Type B pancreatic cell (in vitro differentiated cells): ENCODE results near the gene MSH6. TPM values are rescaled to one million over a fixed set of nuclear protein-coding genes. Genes with fewer than 3 reads are reported as not detected.

Source experiments
- DNase-seq: peaks from one replicate; pipeline ENCODE4 v3.0.0; 2021; ENCODE audit warnings: mixed read lengths; ENCODE audit not compliant: unreplicated experiment; ENCODE audit errors: extremely low spot score
- H3K27ac Mint-ChIP-seq: 2 replicates; pipeline ENCODE4 v1.8.0; 2021; ENCODE audit warnings: mild to moderate bottlenecking, mixed read lengths
- H3K27me3 Mint-ChIP-seq: 2 replicates; pipeline ENCODE4 v1.8.0; 2021; ENCODE audit warnings: mixed read lengths
- H3K36me3 Mint-ChIP-seq: 2 replicates; pipeline ENCODE4 v1.8.0; 2021; ENCODE audit warnings: mixed read lengths
- H3K4me1 Mint-ChIP-seq: one replicate; pipeline ENCODE4 v1.8.0; 2021; ENCODE audit warnings: mixed read lengths; ENCODE audit not compliant: unreplicated experiment
- H3K4me3 Mint-ChIP-seq: 2 replicates; pipeline ENCODE4 v1.8.0; 2021; ENCODE audit warnings: mild to moderate bottlenecking, mixed read lengths
- H3K9me3 Mint-ChIP-seq: 2 replicates; pipeline ENCODE4 v1.8.0; 2021; ENCODE audit warnings: mixed read lengths
- total RNA-seq: library from RNA; stranded (reverse); gene quantifications from 2 replicates; pipeline ENCODE4 v1.2.1, GENCODE V29; 2021; ENCODE audit warnings: low replicate concordance
- TF ChIP-seq, protein P1 (sequence below): fragments of 200-600 bp; sonication (generic); conservative IDR thresholded peaks from 2 replicates; pipeline ENCODE4 v1.5.0; 2021; ENCODE audit warnings: antibody characterized with exemption, mild to moderate bottlenecking

The MSH6 gene
- total RNA-seq, 1 donor from 2014 or later: 138 TPM

DNA sequence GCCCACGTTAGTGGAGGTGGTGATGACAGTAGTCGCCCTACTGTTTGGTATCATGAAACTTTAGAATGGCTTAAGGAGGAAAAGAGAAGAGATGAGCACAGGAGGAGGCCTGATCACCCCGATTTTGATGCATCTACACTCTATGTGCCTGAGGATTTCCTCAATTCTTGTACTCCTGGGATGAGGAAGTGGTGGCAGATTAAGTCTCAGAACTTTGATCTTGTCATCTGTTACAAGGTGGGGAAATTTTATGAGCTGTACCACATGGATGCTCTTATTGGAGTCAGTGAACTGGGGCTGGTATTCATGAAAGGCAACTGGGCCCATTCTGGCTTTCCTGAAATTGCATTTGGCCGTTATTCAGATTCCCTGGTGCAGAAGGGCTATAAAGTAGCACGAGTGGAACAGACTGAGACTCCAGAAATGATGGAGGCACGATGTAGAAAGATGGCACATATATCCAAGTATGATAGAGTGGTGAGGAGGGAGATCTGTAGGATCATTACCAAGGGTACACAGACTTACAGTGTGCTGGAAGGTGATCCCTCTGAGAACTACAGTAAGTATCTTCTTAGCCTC, 16.2 kb downstream of the MSH6 start:
- peaks cover 78% of the 10 kb centered on the region for H3K36me3 Mint-ChIP-seq
- no peaks in the 10 kb centered on the region for H3K27me3 Mint-ChIP-seq
- H3K4me3 Mint-ChIP-seq: no peak overlapping the region
- peaks cover 7% of the 10 kb centered on the region for H3K9me3 Mint-ChIP-seq
- no peaks in the 10 kb centered on the region for H3K4me1 Mint-ChIP-seq
- TF ChIP-seq, protein P1, sequence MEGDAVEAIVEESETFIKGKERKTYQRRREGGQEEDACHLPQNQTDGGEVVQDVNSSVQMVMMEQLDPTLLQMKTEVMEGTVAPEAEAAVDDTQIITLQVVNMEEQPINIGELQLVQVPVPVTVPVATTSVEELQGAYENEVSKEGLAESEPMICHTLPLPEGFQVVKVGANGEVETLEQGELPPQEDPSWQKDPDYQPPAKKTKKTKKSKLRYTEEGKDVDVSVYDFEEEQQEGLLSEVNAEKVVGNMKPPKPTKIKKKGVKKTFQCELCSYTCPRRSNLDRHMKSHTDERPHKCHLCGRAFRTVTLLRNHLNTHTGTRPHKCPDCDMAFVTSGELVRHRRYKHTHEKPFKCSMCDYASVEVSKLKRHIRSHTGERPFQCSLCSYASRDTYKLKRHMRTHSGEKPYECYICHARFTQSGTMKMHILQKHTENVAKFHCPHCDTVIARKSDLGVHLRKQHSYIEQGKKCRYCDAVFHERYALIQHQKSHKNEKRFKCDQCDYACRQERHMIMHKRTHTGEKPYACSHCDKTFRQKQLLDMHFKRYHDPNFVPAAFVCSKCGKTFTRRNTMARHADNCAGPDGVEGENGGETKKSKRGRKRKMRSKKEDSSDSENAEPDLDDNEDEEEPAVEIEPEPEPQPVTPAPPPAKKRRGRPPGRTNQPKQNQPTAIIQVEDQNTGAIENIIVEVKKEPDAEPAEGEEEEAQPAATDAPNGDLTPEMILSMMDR: no peak
- no peak overlapping the region for H3K27ac Mint-ChIP-seq
- no peak for DNase-seq

DNA sequence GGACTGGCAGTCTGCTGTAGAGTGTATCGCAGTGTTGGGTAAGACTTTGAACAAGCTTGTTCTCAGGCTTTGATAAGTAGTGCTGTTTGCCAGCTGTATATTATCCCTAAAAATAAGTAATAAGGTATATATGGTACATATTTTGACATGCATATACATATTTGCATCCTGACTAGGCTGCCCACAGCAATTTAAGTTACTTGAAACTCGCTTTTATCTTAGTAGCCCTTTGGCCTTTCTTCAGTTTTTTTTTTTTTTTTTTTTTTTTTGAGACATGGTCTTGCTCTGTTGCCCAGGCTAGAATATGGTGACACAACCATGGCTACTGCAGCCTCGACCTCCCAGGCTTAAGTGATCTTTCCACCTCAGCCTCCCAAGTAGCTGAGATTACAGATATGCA, 18.2 kb downstream of the MSH6 start:
- no peak overlapping the region for H3K4me3 Mint-ChIP-seq
- H3K4me1 Mint-ChIP-seq: no peaks in the 10 kb centered on the region
- H3K27ac Mint-ChIP-seq: no peak overlapping the region
- no peaks in the 10 kb centered on the region for H3K27me3 Mint-ChIP-seq
- H3K9me3 Mint-ChIP-seq: peaks cover 7% of the 10 kb centered on the region
- DNase-seq: no peak
- TF ChIP-seq, protein P1: no peak
- peaks cover 76% of the 10 kb centered on the region for H3K36me3 Mint-ChIP-seq

DNA sequence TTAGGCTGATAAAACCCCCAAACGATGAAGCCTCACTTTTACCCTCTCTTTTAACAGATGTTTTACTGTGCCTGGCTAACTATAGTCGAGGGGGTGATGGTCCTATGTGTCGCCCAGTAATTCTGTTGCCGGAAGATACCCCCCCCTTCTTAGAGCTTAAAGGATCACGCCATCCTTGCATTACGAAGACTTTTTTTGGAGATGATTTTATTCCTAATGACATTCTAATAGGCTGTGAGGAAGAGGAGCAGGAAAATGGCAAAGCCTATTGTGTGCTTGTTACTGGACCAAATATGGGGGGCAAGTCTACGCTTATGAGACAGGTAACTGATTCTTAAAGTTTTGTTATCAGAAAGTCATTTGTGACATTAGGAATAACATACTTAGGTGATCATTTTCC, 20.4 kb downstream of the MSH6 start:
- DNase-seq: no peak
- Mint-ChIP-seq H3K27me3 (no peaks in the 10 kb centered on the region), H3K36me3 (peaks cover 76% of the 10 kb centered on the region), H3K4me3 (no peak overlapping the region), H3K9me3 (peaks cover 7% of the 10 kb centered on the region), H3K4me1 (no peaks in the 10 kb centered on the region), H3K27ac (no peak overlapping the region)
- TF ChIP-seq, protein P1: no peak

DNA sequence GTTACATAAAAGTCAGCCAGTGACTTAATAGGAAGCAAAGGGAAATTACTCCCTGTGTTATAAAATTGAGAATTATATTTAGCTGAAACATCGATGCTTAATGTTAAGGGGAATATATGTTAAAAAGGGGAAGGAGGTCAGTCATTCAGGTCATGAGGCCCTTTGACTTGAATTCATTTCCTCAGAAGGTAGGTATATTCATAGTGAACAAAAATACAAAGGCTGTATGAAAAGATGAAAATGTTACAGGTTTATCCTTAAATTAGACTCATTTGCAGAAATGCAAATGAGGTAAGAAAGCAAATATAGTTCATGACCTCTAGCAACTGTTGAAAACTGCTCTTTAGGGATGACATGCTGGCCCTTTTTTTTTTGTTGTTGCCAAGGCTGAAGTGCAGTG, 20.8 kb downstream of the MSH6 start:
- H3K4me1 Mint-ChIP-seq: no peaks in the 10 kb centered on the region
- no peak overlapping the region for H3K4me3 Mint-ChIP-seq
- DNase-seq: no peak
- TF ChIP-seq, protein P1: no peak
- H3K27ac Mint-ChIP-seq: no peak overlapping the region
- peaks cover 7% of the 10 kb centered on the region for H3K9me3 Mint-ChIP-seq
- H3K36me3 Mint-ChIP-seq: peaks cover 73% of the 10 kb centered on the region
- H3K27me3 Mint-ChIP-seq: no peaks in the 10 kb centered on the region

DNA sequence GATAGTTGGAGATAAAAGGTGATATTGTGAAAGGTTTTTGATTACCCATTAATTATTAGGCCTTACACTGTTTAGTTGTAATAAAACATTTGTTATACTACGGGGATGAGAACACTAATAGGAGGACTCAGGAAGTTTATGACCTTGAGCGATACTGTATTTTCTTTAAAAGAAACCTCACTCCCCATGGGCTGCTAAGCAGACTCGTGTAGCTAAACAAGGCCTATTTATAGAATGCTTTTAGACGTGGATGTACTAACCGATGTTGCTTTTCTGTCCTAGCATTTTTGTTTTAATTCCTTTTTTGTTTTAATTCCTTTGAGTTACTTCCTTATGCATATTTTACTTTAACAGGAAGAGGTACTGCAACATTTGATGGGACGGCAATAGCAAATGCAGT, 22.9 kb downstream of the MSH6 start:
- Mint-ChIP-seq H3K27ac (no peak overlapping the region), H3K9me3 (peaks cover 7% of the 10 kb centered on the region), H3K36me3 (peaks cover 57% of the 10 kb centered on the region), H3K4me3 (no peak overlapping the region), H3K4me1 (no peaks in the 10 kb centered on the region), H3K27me3 (no peaks in the 10 kb centered on the region)
- TF ChIP-seq, protein P1: no peak
- no peak for DNase-seq

DNA sequence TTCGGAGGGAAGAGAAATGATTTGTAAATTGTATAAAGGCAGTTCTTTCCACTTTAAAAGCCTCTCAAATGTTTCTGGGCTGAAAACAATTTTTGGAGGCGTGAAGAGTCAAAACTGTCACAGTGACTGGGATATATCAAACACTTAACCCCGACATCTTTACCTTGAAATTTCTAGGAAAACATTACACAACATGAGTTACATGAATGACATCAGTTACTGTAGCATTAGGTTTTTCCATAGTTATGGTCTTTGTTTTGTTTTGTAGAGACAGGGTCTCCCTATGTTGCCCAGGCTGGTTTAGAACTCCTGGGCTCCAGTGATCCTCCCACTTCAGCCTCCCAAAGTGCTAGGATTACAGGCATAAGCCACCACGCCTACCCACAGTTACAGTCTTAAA, 25.7 kb downstream of the MSH6 start:
- peaks cover under 1% of the 10 kb centered on the region for H3K9me3 Mint-ChIP-seq

More for the DNA sequence above, 25.7 kb downstream of the MSH6 start:
- Mint-ChIP-seq H3K27me3 (no peaks in the 10 kb centered on the region), H3K4me3 (no peak overlapping the region), H3K4me1 (no peaks in the 10 kb centered on the region), H3K27ac (no peak overlapping the region), H3K36me3 (peaks cover 49% of the 10 kb centered on the region)
- TF ChIP-seq, protein P1: no peak
- no peak for DNase-seq
